IPS-18c (cell line): ENCODE data around the gene ZNF813.
A peak's percentile ranks its signal among the peaks of the same experiment; 100 is the strongest.

ENCODE experiments used
- H3K4me3 ChIP-seq: 2 replicates; pipeline ENCODE4 v1.7.0; 2013; ENCODE audit warnings: low read depth, mild to moderate bottlenecking, low read length, moderate library complexity; ENCODE audit not compliant: insufficient read depth
- H3K9me3 ChIP-seq: one replicate; pipeline ENCODE4 v1.6.1; 2013; ENCODE audit warnings: mild to moderate bottlenecking, low read length, moderate library complexity; ENCODE audit not compliant: control insufficient read depth, insufficient read depth

ZNF813 gene

DNA sequence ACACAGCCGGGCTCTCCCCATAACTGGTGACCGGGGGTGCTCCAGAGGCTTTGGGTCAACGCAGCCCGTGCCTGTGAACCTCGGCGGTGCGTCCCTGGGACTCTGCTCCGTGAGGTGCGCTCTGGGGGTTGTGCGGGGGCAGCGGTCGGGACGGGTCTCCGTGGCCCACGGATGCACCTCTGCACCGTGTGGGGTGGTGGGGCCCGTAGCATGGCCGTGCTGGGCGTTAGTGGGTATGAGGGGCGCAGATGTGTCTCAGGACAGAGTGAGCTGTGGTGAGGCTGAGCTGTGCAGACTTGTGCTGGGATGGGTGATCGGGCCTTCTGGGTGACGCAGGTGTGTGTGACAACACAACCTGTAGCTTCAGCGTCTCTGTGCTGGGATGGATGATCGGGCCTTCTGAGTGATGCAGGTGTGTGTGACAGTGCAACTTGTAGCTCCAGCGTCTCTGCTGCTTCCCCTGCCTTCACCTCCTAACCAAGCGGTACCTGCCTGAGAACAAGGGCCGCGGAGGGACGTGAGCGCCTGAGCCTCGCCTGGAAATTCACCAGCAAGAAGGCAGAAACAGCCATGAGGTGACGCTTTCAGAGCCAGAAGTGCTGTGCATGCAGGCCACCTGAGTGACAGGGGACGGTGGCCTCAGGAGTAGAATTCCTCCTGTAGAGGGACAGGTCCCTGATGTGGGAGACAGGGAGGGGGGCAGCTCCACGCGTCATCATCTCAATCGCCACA, 71.0 kb downstream of the ZNF813 start:
- Histone ChIP-seq H3K9me3 (no peaks in the 10 kb centered on the region), H3K4me3 (peak overlapping the region; percentile 66)

DNA sequence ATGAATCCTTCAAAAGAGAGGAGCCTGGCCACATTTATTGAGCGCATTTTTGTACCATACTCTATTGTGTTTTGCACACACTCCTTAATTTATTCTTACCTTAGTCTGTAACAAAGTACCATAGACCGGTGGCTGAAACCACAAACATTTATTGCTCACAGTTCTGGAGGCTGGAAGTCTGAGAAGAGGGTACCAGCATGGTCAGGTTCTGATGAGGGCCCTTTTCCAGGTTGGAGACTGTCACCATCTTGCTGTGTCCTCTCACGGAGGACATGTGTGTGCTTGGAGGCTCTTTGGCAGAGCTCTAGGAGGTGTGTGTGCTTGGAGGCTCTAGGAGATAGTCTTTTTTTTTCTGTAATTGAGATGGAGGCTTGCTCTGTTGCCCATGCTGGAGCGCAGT, 72.6 kb downstream of the ZNF813 start:
- no peak overlapping the region for H3K4me3 ChIP-seq

DNA sequence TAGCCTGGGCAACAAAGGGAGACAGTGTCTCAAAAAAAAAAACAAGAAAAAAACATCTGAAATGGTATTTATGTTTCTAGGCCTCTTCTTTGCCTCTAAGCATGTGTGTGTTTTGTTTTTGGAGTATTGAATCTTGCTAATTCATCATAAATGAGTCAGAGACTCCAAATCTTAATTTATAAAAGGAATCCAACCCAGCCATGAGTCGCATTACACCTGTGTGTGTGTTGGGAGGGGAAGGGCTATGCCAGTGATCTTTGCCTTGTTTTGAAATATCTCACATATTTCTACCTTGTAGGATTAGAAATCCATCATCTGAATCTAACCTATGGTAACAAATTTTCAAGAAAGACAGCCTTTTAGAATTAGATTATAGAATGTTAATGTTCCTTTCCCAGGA, 74.4 kb downstream of the ZNF813 start:
- no peak overlapping the region for H3K4me3 ChIP-seq
- no peaks in the 10 kb centered on the region for H3K9me3 ChIP-seq

More for the DNA sequence above, 72.6 kb downstream of the ZNF813 start:
- H3K9me3 ChIP-seq, result no peaks in the 10 kb centered on the region

DNA sequence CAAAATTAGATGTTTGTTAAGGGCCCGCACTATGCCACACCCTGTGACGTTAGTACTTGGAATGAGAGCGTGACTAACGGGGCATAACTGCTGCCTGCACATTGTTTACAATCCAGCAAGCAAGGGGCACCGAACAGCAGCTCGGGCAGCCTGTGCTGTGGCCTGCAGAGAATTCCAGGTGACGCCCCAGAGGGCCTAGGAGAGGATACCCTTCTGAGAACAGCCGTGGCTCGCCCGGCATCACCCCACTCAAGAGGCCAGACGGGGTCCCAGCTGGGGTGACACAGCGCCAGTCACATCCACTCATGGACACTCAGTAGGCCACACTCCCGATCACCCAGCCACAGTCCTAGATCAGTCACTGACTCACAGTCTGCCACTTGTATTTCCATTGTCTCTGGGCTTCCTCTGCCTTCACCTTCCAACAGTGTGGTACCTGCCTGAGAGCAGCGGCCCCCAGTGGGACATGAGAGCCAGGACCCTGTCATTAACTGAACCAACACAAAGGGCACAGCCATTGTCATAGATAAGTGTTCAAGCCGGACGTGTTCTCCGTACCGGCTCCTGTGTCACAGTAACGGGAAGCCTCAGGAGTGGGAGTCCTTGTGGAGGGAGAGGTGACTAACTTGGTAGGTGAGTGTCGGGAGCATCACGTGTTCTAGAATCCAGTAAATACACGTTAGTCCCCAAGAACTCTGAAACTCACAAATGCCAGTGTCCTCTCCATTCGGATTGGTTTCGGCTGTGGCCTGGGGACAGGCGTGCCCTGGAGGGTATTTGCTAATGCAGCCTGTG, 77.9 kb downstream of the ZNF813 start:
- Histone ChIP-seq H3K9me3 (no peaks in the 10 kb centered on the region), H3K4me3 (no peak overlapping the region)
